Mesodermal cell (in vitro differentiated cells): Measurements from ENCODE around the gene TDP2. TPM values are rescaled to one million over a fixed set of nuclear protein-coding genes. Genes with fewer than 3 reads are reported as not detected.
"Not testable (repeated sequence)": the region's sequence is repeated elsewhere in the genome, so short reads cannot be mapped to it uniquely, and the experiment has no call there.

Experiments used
- H3K27ac ChIP-seq: 2 replicates; pipeline ENCODE4 v1.7.0; 2013; ENCODE audit warnings: mild to moderate bottlenecking, low read depth, low read length, moderate library complexity; ENCODE audit not compliant: severe bottlenecking
- H3K36me3 ChIP-seq: 2 replicates; pipeline ENCODE4 v1.7.1; 2013; ENCODE audit warnings: mild to moderate bottlenecking, low read length, moderate library complexity; ENCODE audit not compliant: control insufficient read depth, insufficient read depth
- H3K4me1 ChIP-seq: one replicate; pipeline ENCODE4 v1.7.1; 2013; ENCODE audit warnings: mild to moderate bottlenecking, low read length; ENCODE audit not compliant: insufficient read depth, control insufficient read depth, poor library complexity, severe bottlenecking
- H3K4me3 ChIP-seq: 2 replicates; pipeline ENCODE4 v1.7.0; 2013; ENCODE audit warnings: low read length, control low read depth, mild to moderate bottlenecking; ENCODE audit not compliant: insufficient read depth, poor library complexity, severe bottlenecking; ENCODE audit errors: extremely low read depth
- H3K9me3 ChIP-seq: 2 replicates; pipeline ENCODE4 v1.7.1; 2013; ENCODE audit warnings: mild to moderate bottlenecking, low read length, moderate library complexity; ENCODE audit not compliant: control insufficient read depth
- WGBS, 2 experiments: methylation state at CpG; one replicate each; pipeline ENCODE4 v1.1.5; 2013; ENCODE audit warnings: missing lambda C conversion rate in 2 of 2; ENCODE audit not compliant: insufficient coverage in 2 of 2; 5-methylcytosine and 5-hydroxymethylcytosine counted together
- polyA plus RNA-seq, 2 experiments: library from polyadenylated mRNA; stranded (reverse); fragments of 50-300 nt; gene quantifications; one replicate each; pipeline ENCODE4 v1.2.3, GENCODE V29; 2013

Gene TDP2
- 32.0 TPM for polyA plus RNA-seq (2013, experiment 1 of 2)
- 37.2 TPM for polyA plus RNA-seq (2013, experiment 2 of 2)

- Histone ChIP-seq H3K36me3 (peaks cover 32% of the 10 kb centered on the region), H3K9me3 (peaks cover 22% of the 10 kb centered on the region), H3K4me1 (no peaks in the 10 kb centered on the region), H3K4me3 (peak within 1 kb of the TSS; percentile 97), H3K27ac (peak within 1 kb of the TSS; percentile 97)
- 0 to 1% methylated on average over 46 to 60 of the region's 62 CpGs for WGBS, 2 experiments
Observed at GRCh38 chr6:24666641-24667377, at the start of gene TDP2, which contains the start of gene ACOT13. Gene TDP2, minus strand, starts transcription at chr6:24666899. Its CDS starts 37 bp downstream, at chr6:24666862. Gene ACOT13, plus strand, starts transcription at chr6:24667077. Its CDS starts 187 bp downstream, at chr6:24667264.

- Histone ChIP-seq H3K9me3 (no peaks in the 10 kb centered on the region), H3K4me1 (no peaks in the 10 kb centered on the region), H3K36me3 (peaks cover 96% of the 10 kb centered on the region), H3K27ac (no peak overlapping the region), H3K4me3 (no peak overlapping the region)
- WGBS, 2 experiments: 94 to 100% methylated on average over 3 to 5 of the region's 10 CpGs
Observed at GRCh38 chr6:24710519-24711303, 44.0 kb upstream of the TDP2 start.

- peaks cover 95% of the 10 kb centered on the region for H3K36me3 ChIP-seq
- no peak overlapping the region for H3K4me3 ChIP-seq
- no CpG with 5 or more reads among the region's 4 CpGs for WGBS, 2 experiments
- H3K4me1 ChIP-seq: no peaks in the 10 kb centered on the region
- no peak overlapping the region for H3K27ac ChIP-seq
- no peaks in the 10 kb centered on the region for H3K9me3 ChIP-seq
Observed at GRCh38 chr6:24709014-24709711, 42.5 kb upstream of the TDP2 start.

- no peak overlapping the region for H3K4me3 ChIP-seq
- WGBS, 2 experiments: 92 to 96% methylated on average over 2 to 3 of the region's 3 CpGs
- no peak overlapping the region for H3K27ac ChIP-seq
- H3K4me1 ChIP-seq: no peaks in the 10 kb centered on the region
- no peaks in the 10 kb centered on the region for H3K9me3 ChIP-seq
- peaks cover 95% of the 10 kb centered on the region for H3K36me3 ChIP-seq
Observed at GRCh38 chr6:24708612-24709011, 41.9 kb upstream of the TDP2 start.

- Histone ChIP-seq H3K4me1 (no peaks in the 10 kb centered on the region), H3K27ac (no peak overlapping the region), H3K36me3 (peaks cover 69% of the 10 kb centered on the region), H3K4me3 (no peak overlapping the region), H3K9me3 (no peaks in the 10 kb centered on the region)
Observed at GRCh38 chr6:24704468-24704867, 37.8 kb upstream of the TDP2 start.

GRCh38 chr6:24702720-24703282, 36.1 kb upstream of the TDP2 start:
- WGBS, 2 experiments: 88 to 96% methylated on average over 3 to 4 of the region's 4 CpGs
- Histone ChIP-seq H3K4me3 (no peak overlapping the region), H3K36me3 (peaks cover 52% of the 10 kb centered on the region), H3K4me1 (no peaks in the 10 kb centered on the region), H3K27ac (peak overlapping the region; percentile 33), H3K9me3 (no peaks in the 10 kb centered on the region)

- Histone ChIP-seq H3K27ac (no peak overlapping the region), H3K4me1 (no peaks in the 10 kb centered on the region), H3K36me3 (peaks cover 23% of the 10 kb centered on the region), H3K4me3 (no peak overlapping the region), H3K9me3 (no peaks in the 10 kb centered on the region)
- no CpG with 5 or more reads among the region's 3 CpGs for WGBS, 2 experiments
Observed at GRCh38 chr6:24699521-24700359, 33.0 kb upstream of the TDP2 start.

- no peaks in the 10 kb centered on the region for H3K9me3 ChIP-seq
- H3K4me3 ChIP-seq: no peak overlapping the region
- no peaks in the 10 kb centered on the region for H3K4me1 ChIP-seq
- no CpG with 5 or more reads among the region's 2 CpGs for WGBS, 2 experiments
- H3K36me3 ChIP-seq: no peaks in the 10 kb centered on the region
- H3K27ac ChIP-seq: no peak overlapping the region
Observed at GRCh38 chr6:24696097-24696496, 29.4 kb upstream of the TDP2 start.

- H3K4me3 ChIP-seq, H3K36me3 ChIP-seq, H3K27ac ChIP-seq, H3K4me1 ChIP-seq, H3K9me3 ChIP-seq: not testable (repeated sequence)
- WGBS, 2 experiments: 64 to 80% methylated on average over 3 to 4 of the region's 8 CpGs
Observed at GRCh38 chr6:24695635-24696034, 28.9 kb upstream of the TDP2 start.

- WGBS, 2 experiments: 100% methylated on average over 1 of the region's 1 CpG; no CpG with 5 or more reads in 1 of the 2 experiments
Observed at GRCh38 chr6:24694198-24694597, 27.5 kb upstream of the TDP2 start.

More at GRCh38 chr6:24694198-24694597, 27.5 kb upstream of the TDP2 start:
- no peak overlapping the region for H3K27ac ChIP-seq
- H3K36me3 ChIP-seq: no peaks in the 10 kb centered on the region
- no peaks in the 10 kb centered on the region for H3K9me3 ChIP-seq
- no peaks in the 10 kb centered on the region for H3K4me1 ChIP-seq
- no peak overlapping the region for H3K4me3 ChIP-seq
